AG04450 (cell line): Measurements from ENCODE around the gene PAX9. TPM values are rescaled to one million over a fixed set of nuclear protein-coding genes. Genes with fewer than 3 reads are reported as not detected.

Source experiments
- CTCF ChIA-PET: fragments of 300-600, 350-600 bp; formaldehyde crosslinking; extraction: SDS; loops from one replicate; lab custom pipeline; 2022; ENCODE audit warnings: antibody characterized with exemption, inconsistent platforms; lab: Charles Lee
- POLR2A ChIA-PET: fragments of 350-600 bp; formaldehyde crosslinking; extraction: SDS; loops from one replicate; lab custom pipeline; 2021; ENCODE audit warnings: antibody characterized with exemption, inconsistent platforms; lab: Yijun Ruan, JAX
- DNase-seq: peaks from one replicate; pipeline ENCODE4 v3.0.0-alpha.2; 2011; ENCODE audit warnings: low read depth, low spot score
- H3K27ac ChIP-seq: one replicate; pipeline ENCODE4 v1.5.1; 2012; ENCODE audit warnings: low read depth, low read length, control low read depth
- H3K27me3 ChIP-seq: one replicate; pipeline ENCODE4 v1.6.0; 2012; ENCODE audit warnings: low read length; ENCODE audit not compliant: control insufficient read depth, insufficient read depth
- H3K4me3 ChIP-seq: 2 replicates; pipeline ENCODE4 v1.5.1; 2011; ENCODE audit warnings: mild to moderate bottlenecking, low read depth, low read length, control low read depth
- H3K9me3 ChIP-seq: 2 replicates; pipeline ENCODE4 v1.5.1; 2012; ENCODE audit warnings: low read length; ENCODE audit not compliant: control insufficient read depth, insufficient read depth
- CTCF ChIP-seq: IDR thresholded peaks from 2 replicates; pipeline ENCODE4 v1.5.1; 2011; ENCODE audit warnings: low read depth, low read length, control low read depth, inconsistent platforms
- polyA minus RNA-seq: library from RNA; depleted of rRNA, polyadenylated mRNA; stranded (reverse); fragments of >200 nt; gene quantifications from 2 replicates; pipeline ENCODE4 v1.2.3, GENCODE V29; 2011; rRNA and poly(A)+ RNA removed
- polyA plus RNA-seq: library from polyadenylated mRNA; depleted of rRNA; stranded (reverse); fragments of >200 nt; gene quantifications from 2 replicates; pipeline ENCODE4 v1.2.3, GENCODE V29; 2011; rRNA removed

The PAX9 gene
- not detected in 2 replicates for polyA plus RNA-seq
- not detected in 2 replicates for polyA minus RNA-seq

GRCh38 chr14:36661506-36662257 is at the start of gene PAX9:
Gene PAX9 (plus strand): TSS chr14:36661860. CDS start chr14:36662090, 230 bp downstream.
- TF ChIP-seq CTCF, result no peak
- Histone ChIP-seq H3K27me3 (peaks cover 98% of the 10 kb centered on the region), H3K9me3 (peaks cover 36% of the 10 kb centered on the region), H3K27ac (no peak within 1 kb of the TSS), H3K4me3 (peak within 1 kb of the TSS; percentile 36)
- ChIA-PET POLR2A (no interaction called here), CTCF (interaction anchor here (0.6 to 2.7 kb wide), 2 partner anchors 13 to 433 kb away, joined by 3 to 8 read pairs; no protein-coding TSS in a partner anchor)
- DNase-seq, result no peak

GRCh38 chr14:36617824-36618223 is 43.8 kb upstream of the PAX9 start:
- CTCF ChIA-PET, result interaction anchor here (1.5 kb wide), 1 partner anchor 13 kb away, joined by 3 read pairs; no protein-coding TSS in a partner anchor
- H3K27ac ChIP-seq, result no peak overlapping the region
- H3K4me3 ChIP-seq, result no peak overlapping the region
- DNase-seq, result no peak
- H3K9me3 ChIP-seq, result no peaks in the 10 kb centered on the region
- no peak for TF ChIP-seq CTCF
- POLR2A ChIA-PET, result no interaction called here
- H3K27me3 ChIP-seq, result no peaks in the 10 kb centered on the region

GRCh38 chr14:36618641-36619040 is 43.0 kb upstream of the PAX9 start:
- Histone ChIP-seq H3K9me3 (no peaks in the 10 kb centered on the region), H3K27ac (no peak overlapping the region), H3K4me3 (no peak overlapping the region), H3K27me3 (no peaks in the 10 kb centered on the region)
- ChIA-PET POLR2A (no interaction called here), CTCF (no interaction called here)
- TF ChIP-seq CTCF, result no peak
- no peak for DNase-seq

- no peak for DNase-seq
- ChIA-PET POLR2A (no interaction called here), CTCF (no interaction called here)
- H3K27me3 ChIP-seq, result no peaks in the 10 kb centered on the region
- no peak overlapping the region for H3K4me3 ChIP-seq
- H3K9me3 ChIP-seq, result no peaks in the 10 kb centered on the region
- no peak for TF ChIP-seq CTCF
- H3K27ac ChIP-seq, result no peak overlapping the region
Observed at GRCh38 chr14:36619131-36619530, 42.5 kb upstream of the PAX9 start.

- no peak for DNase-seq
- no peaks in the 10 kb centered on the region for H3K27me3 ChIP-seq
- ChIA-PET CTCF (no interaction called here), POLR2A (no interaction called here)
- no peak overlapping the region for H3K27ac ChIP-seq
- H3K4me3 ChIP-seq, result no peak overlapping the region
- no peaks in the 10 kb centered on the region for H3K9me3 ChIP-seq
- TF ChIP-seq CTCF, result no peak
Observed at GRCh38 chr14:36619853-36620252, 41.8 kb upstream of the PAX9 start.
